NK-92 (cell line): ENCODE measurements around the gene MGAT4C.

ENCODE experiments used
- DNase-seq: peaks from one replicate; lab custom pipeline; 2025; ENCODE audit not compliant: unreplicated experiment; lab: John Stamatoyannopoulos, UW

The MGAT4C gene

DNA sequence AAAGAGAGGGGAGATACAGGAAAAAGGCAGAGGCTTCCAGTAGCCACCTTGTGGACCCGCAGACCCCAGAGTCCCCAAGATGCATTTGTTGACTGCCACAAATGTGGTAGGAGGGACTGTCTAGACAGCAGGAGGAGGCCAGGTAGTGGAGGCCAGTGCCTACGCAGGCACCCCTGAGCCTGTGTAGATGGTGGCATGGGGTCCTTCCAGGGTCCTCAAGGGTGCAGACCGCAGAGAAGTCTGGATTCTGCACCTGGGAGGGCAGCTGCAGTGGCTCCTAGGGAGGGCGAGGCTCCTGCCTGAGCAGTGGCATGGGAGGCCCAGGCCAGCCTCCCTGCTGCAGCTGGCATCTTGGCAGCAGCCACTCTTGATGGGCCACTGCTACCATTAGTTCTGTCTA, 262.4 kb downstream of the MGAT4C start:
- DNase-seq: no peak

DNA sequence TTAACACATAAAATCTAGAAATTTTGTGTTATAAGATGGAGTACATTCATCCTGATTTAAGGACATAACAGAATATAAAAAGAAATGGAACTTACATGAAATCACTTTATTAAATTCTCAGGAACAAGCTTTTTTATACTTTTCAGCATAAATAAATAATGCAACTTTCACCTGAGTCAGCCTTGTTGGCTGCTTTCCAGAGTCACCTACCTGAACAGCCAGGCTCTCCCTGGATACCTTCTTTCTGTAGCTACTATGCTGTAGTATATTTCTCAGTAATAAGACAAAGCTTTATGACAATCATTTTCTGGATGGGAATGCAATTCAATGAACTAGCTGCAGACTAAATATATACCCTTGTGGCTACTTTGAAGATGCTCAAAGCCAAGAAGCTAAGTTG, 270.2 kb downstream of the MGAT4C start:
- DNase-seq: no peak

DNA sequence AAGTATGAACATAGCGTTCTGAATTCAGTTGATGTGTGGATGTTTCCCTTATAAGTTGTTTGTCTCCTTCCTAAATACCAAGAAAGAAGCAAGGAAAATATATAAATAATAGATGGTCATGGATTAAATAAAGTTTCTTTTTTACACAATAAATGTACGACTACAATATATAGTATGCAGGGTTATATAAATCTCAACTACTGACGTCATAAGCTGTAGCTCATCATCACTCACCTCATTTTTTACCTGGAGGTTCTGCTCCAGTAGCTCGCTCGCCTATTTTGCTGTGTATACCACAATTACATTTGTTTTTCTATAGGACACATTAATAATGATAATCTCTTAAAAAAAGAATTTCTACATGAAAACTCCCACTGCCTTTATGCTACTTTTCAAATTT, 272.6 kb downstream of the MGAT4C start:
- no peak for DNase-seq

GRCh38 chr12:85979641-85980040, 276.6 kb downstream of the MGAT4C start:
- no peak for DNase-seq

GRCh38 chr12:85975716-85976115, 280.5 kb downstream of the MGAT4C start:
- DNase-seq: no peak

GRCh38 chr12:85971800-85972199, 284.4 kb downstream of the MGAT4C start:
- no peak for DNase-seq

GRCh38 chr12:85968606-85969005, 287.6 kb downstream of the MGAT4C start:
- DNase-seq: no peak

GRCh38 chr12:85963326-85963725, 292.9 kb downstream of the MGAT4C start:
- DNase-seq: no peak

DNA sequence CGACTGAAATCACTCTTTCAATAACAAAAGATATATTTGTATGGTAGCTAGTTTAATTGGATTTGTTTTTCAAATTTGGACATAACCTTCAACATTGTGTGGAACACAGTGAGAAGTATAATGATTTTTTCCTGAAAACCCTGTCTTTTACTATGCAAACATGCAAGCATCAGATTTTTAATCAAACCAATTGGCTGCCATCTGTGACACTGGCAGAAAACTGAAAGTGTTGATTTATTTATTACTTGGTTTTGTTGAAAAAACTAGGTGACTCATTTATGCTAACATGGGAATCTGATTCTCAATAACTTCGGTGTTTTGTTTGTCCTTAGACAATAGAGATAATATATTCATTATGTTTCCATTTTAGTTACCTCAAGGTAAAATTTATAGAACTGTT, 300.1 kb downstream of the MGAT4C start:
- no peak for DNase-seq

- DNase-seq: no peak
Observed at GRCh38 chr12:85955127-85955526, 301.1 kb downstream of the MGAT4C start.

- no peak for DNase-seq
Observed at GRCh38 chr12:85951823-85952222, 304.4 kb downstream of the MGAT4C start.

GRCh38 chr12:85949253-85949652, 306.9 kb downstream of the MGAT4C start:
- DNase-seq: no peak

GRCh38 chr12:85948340-85948739, 307.9 kb downstream of the MGAT4C start:
- no peak for DNase-seq

DNA sequence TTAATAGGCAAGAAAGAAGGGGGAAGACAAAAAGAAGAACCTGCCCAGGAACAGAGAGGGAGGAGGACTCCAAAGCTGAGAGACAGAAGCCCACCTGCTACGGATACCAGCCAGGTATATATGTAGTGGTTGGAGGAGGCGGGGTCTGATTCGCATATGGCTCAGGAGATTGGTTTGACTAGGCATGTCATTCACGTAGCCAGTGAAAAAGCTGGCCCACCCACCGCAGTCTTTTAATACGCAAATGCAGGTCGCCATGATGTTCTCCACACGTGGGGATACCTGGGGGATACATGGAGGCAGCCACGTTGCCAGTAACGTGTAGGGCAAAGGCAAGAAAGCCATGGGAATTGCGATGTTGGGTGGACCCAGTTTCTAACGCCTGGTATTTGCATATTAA, 308.9 kb downstream of the MGAT4C start:
- no peak for DNase-seq

DNA sequence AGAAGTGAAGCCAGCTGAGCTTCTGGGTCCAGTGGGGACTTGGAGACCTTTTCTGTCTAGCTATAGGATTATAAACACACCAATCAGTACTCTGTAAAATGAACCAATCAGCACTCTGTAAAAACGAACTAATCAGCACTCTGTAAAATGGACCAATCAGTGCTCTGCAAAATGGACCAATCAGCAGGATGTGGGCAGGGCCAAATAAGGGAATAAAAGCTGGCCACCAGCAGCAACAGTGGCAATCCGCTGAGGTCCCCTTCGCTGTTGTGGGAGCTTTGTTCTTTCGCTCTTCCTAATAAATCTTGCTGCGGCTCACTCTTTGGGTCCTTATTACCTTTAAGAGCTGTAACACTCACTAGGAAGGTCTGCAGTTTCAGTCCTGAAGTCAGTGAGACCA, 309.8 kb downstream of the MGAT4C start:
- no peak for DNase-seq

- DNase-seq: no peak
Observed at GRCh38 chr12:85927166-85927565, 329.0 kb downstream of the MGAT4C start.

- DNase-seq: no peak
Observed at GRCh38 chr12:85923767-85924331, 332.3 kb downstream of the MGAT4C start.

DNA sequence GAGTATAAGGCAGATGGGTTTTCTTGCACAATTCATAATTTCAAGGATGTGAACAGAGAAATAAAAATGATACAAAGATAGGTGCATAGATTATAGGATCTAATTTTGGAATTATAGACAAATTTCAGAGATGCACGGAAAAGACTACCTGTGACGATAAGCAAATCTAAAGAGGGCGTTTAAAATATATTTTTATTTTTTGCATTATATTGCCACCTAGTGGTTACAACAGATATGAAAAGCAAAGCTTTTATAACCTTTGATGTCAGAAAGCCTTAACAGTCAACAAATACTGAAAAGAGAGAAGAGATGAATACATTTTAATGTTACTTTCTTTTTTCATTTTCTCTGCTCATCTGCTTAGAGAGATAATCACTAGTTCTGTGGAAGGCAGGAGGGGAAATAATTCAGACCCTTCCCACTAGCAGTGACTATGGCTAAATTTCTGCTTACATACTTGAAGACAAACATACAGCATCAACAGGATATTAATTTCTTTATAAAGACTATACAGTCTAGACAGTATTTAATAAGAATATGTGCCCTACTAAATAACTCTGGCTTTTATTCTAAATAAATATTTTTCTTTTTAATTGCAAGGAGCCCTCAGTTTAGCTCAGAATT, 335.8 kb downstream of the MGAT4C start:
- DNase-seq: no peak
